Measurements from ENCODE around the gene TAS1R1. TPM values are rescaled to one million over a fixed set of nuclear protein-coding genes. Genes with fewer than 3 reads are reported as not detected.

TAS1R1 gene
- total and polyA plus RNA-seq, 9 of the 15 experiments (the other 6 are each of a cell fraction or from before 2014, with no cell fraction given), result 0.06 TPM; not detected in 8

- POLR2A ChIA-PET, result interaction anchor here (1.0 to 1.5 kb wide), 3 partner anchors 13 to 20 kb away, joined by 4 read pairs; partner anchors contain the start of gene TAS1R1
- no peaks in the 10 kb centered on the region for H4K20me1 ChIP-seq (replicated peaks; ENCODE audit: control insufficient read depth, insufficient read depth, low read length)
- no TSS peak for BruUV-seq (replicated peaks)
- TF ChIP-seq ZNF253 (CRISPR knock-in tag; conservative IDR thresholded peaks at IDR 0.05) (no peak), TFAM (CRISPR knock-in tag; conservative IDR thresholded peaks at IDR 0.05) (no peak), USF1 (CRISPR knock-in tag; IDR thresholded peaks at IDR 0.05) (0 out of 2 replicates have a peak, but pooled peaks have one; percentile 14), IRF1 (CRISPR knock-in tag; IDR thresholded peaks at IDR 0.05; ENCODE audit: borderline replicate concordance) (no peak), ZNF408 (CRISPR knock-in tag; IDR thresholded peaks at IDR 0.05; ENCODE audit: low read depth) (no peak)
- CTCF ChIA-PET (ENCODE audit: low intra/inter-chr PET ratio), result no interaction called here
- H3K4me3 ChIP-seq, result no peak overlapping the region
- ATAC-seq, result no peak
- in situ Hi-C loops (cut with MboI), result no loop called here
- no peaks in the 10 kb centered on the region for H3K27me3 ChIP-seq (ENCODE audit: control insufficient read depth in 2 of 2, insufficient read depth in 2 of 2, low read length in 2 of 2)
- no peak for FAIRE-seq
- no peaks in the 10 kb centered on the region for H3K9me1 ChIP-seq (ENCODE audit: control insufficient read depth, insufficient read depth, low read length)
- intact Hi-C loops (cut with micrococcal nuclease), result no loop called here
- 42% methylated on average over 12 of the region's 14 CpGs for WGBS (ENCODE audit: insufficient coverage, low coverage, missing lambda C conversion rate)
- H3K9me3 ChIP-seq (replicated peaks; ENCODE audit: control insufficient read depth, insufficient read depth, low read depth, low read length), result no peaks in the 10 kb centered on the region
- no peak for DNase-seq (ENCODE audit: extremely low read depth in 1 of 4, low spot score in 3 of 4)
- peak overlapping the region in 1 of 2 experiments; percentile 27; a peak in 1 of 4 replicates for H3K9ac ChIP-seq (ENCODE audit: insufficient read depth in 1 of 2, low read depth in 2 of 2, low read length in 2 of 2)
- H2AFZ ChIP-seq (ENCODE audit: low read depth, low read length), result no peak overlapping the region
- H3K4me2 ChIP-seq (ENCODE audit: insufficient read depth, low read length), result no peak overlapping the region
- peaks cover 10 to 25% of the 10 kb centered on the region in 2 experiments for H3K4me1 ChIP-seq (replicated peaks in 1 of 2; ENCODE audit: control insufficient read depth in 2 of 2, insufficient read depth in 2 of 2, low read length in 2 of 2)
- no peaks in the 10 kb centered on the region for H3K36me3 ChIP-seq (ENCODE audit: control insufficient read depth, insufficient read depth, low read length)
- no peak overlapping the region for H3K27ac ChIP-seq (ENCODE audit: extremely low read depth, low read depth, low read length)
- H3K79me2 ChIP-seq (ENCODE audit: control insufficient read depth, insufficient read depth, low read length), result peaks cover under 1% of the 10 kb centered on the region; the same call in 2 of the 3 replicates
Measured at GRCh38 chr1:6574818-6575217, 19.7 kb downstream of the TAS1R1 start.
